ENCODE results near the gene LDHB.
A peak's percentile ranks its signal among the peaks of the same experiment; 100 is the strongest.
"Not testable (repeated sequence)": the region's sequence is repeated elsewhere in the genome, so short reads cannot be mapped to it uniquely, and the experiment has no call there.

Gene LDHB

GRCh38 chr12:21661396-21662093, 3.9 kb upstream of the LDHB start:
- DNase-seq (ENCODE audit: low spot score), result not testable (repeated sequence)

DNA sequence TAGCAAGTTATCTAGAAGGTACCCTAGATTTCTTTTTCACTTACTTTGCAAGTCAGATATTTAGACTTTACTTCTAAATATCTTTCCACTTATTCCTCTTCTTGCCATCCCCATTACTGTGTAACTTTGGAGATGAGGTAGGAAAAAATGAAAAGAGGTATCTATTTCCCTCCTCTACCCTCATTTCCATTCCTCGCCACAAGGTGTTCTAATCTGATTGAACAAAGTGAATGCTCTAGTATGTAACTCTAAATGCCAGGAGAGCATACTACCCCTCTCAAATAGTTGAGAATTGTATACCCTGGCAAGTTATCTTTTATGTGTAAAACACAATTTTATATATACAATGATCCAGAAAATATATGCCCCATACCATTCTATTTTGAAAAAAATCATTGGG, 1.7 kb upstream of the LDHB start:
- no peak for DNase-seq (ENCODE audit: low spot score)

DNA sequence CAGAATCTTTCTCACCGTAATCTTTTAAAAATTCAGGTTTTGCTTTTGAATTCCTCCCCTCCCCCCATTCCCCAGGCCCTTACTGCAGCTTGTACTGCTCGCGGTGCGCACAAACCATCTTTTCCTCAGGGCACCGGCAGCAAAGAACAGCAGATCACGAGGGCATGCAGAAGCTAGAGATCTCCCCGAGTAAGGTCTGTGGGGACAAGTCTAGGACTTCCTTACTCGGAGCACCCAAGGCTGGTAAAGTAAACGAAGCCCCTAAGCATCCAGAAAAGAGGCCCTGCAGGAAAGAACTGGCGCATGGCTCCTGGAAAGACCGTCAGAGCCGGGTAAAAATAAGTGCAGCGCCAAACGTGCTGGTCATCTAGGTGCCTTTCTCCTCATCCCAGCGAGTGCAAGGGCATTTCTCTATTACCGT, 727 bp downstream of the LDHB start:
- peak; percentile 73 for DNase-seq (ENCODE audit: low spot score)

DNA sequence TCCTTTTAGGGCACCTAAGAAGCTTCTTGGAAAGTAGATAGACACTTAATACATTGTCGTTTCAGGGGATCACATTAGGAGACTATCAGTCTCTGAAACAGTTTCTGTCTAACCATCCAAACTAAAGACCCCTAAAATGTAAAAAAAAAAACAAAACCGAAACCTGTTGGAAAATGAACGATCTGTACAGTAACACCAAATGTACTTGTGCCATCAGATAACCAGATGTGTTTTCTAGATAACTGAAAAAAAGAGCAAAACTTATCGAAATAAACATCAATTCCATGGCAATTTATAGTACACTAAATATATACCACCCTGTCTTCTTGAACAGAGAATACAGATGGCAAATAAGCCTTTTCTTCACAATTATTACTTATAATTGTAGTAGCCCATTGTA, 2.1 kb downstream of the LDHB start:
- DNase-seq (ENCODE audit: low spot score), result no peak

DNA sequence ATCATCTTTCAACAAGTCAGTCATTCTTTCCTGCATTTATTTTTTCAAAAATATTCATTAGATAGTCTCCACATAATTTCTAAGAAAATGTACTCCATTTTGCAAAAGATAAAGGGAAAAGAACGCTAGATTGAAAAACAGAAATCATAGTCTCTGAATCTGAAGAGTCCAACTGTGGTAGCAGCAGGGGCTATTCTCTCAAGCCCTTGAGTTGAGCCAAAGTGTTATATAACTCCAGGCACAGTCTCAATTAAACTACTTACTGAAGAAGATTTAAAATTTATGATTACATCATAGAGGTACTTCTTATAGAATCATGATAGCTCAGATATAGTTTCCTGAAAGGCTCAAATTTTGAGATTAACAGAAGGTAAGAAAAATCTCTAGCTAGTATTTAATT, 5.8 kb downstream of the LDHB start:
- no peak for DNase-seq (ENCODE audit: low spot score)

DNA sequence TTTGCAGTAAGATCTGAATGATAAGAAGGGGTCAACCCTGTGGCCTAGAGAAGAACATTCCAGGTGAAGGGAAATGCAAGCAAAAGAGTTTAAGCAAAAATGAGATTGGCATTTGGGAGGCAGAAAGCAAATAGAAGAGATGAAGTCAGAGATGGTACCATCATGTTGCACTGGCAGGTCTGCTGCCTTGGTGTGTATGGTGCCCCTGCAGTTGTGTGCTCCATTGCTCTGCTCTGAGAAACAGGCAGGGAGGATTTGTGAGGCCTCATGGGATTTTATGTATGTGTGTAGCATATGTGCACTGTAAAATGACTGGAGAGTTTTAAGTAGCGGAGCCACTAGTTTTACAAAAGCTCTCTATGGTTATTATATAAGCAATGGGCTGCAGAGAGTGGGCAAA, 6.6 kb downstream of the LDHB start:
- DNase-seq (ENCODE audit: low spot score), result no peak

GRCh38 chr12:21649034-21649433, 8.6 kb downstream of the LDHB start:
- no peak for DNase-seq (ENCODE audit: low spot score)

DNA sequence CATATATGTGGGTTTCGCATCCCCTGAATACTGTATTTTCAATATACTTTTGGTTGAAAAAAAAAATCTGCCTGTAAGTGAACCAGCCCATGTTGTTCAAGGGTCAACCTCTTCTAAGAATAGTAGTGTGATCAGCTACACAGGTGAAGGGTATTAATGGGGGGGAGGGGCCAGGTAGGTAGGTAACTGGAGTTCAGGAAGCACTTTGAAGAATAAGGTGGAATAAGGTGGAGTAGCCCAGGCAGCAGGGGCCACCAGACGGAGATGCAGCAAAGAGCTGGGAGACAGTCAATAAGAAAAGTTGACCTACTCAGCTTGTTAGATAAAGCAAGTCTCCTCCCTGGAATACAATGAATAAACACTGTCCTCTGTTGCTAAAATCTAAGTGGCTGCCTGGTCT, 9.3 kb downstream of the LDHB start:
- DNase-seq (ENCODE audit: low spot score), result no peak

- DNase-seq (ENCODE audit: low spot score), result no peak
These were observed 10.5 kb downstream of the LDHB start for GRCh38 chr12:21647179-21647578.

DNA sequence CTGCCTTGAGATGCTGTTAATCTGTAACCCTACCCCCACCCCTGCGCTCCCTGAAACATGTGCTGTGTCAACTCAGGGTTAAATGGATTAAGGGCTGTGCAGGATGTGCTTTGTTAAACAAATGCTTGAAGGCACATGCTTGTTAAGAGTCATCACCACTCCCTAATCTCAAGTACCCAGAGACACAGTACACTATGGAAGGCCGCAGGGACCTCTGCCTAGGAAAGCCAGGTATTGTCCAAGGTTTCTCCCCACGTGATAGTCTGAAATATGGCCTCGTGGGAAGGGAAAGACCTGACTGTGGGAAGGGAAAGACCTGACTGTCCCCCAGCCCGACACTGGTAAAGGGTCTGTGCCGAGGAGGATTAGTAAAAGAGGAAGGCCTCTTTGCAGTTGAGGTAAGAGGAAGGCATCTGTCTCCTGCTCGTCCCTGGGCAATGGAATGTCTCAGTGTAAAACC, 12.6 kb downstream of the LDHB start:
- not testable (repeated sequence) for DNase-seq (ENCODE audit: low spot score)

- no peak for DNase-seq (ENCODE audit: low spot score)
These were observed 13.1 kb downstream of the LDHB start for GRCh38 chr12:21644516-21644915.

- no peak for DNase-seq (ENCODE audit: low spot score)
These were observed 13.9 kb downstream of the LDHB start for GRCh38 chr12:21643758-21644157.

DNA sequence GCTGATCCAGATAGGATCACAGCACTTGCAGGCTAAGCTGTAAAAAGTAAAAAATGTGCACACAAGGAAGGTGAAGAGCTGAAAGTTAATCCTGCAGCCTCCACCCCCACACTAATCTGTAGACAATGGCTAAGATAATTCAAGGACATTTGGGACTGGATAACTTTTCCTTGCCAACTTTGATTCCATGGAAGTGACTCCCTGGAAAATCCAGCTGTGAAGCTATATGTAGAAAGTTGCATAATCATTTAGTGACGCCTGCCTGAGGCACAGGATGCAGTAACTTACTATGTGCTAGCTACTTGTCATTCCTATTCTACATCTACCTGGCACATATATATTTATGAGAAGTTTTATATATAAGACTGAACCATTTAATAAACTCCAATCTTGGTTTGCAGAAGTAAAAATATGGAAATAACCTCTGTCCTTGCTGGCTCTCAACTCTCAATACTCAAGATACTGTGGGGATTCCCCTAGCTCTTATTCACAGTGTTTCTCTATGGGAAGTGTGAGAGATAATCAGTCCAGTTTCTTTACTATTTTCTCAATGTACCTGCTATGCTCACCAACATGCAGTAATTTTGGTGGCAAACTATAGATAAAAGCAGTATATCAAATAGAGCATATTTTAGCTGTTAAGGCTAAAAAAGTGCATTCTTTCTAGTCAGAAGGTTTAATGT, 14.8 kb downstream of the LDHB start:
- no peak for DNase-seq (ENCODE audit: low spot score)

- no peak for DNase-seq (ENCODE audit: low spot score)
These were observed 19.4 kb downstream of the LDHB start for GRCh38 chr12:21638054-21638891.

DNA sequence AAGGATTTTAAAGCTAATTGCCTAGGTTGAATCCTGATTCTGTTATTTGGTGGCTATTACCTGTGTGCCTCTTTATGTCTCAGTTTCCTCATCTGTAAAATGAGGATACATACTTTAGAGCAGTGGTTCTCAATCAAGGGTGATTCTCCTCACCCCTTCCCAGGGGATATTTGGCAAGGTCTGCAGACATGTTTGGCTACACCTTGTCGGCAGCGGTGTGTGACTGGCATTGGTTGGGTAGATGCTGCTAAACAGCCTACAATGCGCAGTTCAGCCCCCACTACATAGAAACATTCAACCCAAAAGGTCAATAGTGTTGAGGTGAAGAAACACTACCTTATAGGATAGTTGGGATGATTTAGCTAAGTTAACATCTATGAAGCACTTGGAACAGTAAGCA, 23.4 kb downstream of the LDHB start:
- no peak for DNase-seq (ENCODE audit: low spot score)

GRCh38 chr12:21631367-21631766, 26.3 kb downstream of the LDHB start:
- DNase-seq (ENCODE audit: low spot score), result no peak

GRCh38 chr12:21627924-21628323, 29.7 kb downstream of the LDHB start:
- no peak for DNase-seq (ENCODE audit: low spot score)

DNA sequence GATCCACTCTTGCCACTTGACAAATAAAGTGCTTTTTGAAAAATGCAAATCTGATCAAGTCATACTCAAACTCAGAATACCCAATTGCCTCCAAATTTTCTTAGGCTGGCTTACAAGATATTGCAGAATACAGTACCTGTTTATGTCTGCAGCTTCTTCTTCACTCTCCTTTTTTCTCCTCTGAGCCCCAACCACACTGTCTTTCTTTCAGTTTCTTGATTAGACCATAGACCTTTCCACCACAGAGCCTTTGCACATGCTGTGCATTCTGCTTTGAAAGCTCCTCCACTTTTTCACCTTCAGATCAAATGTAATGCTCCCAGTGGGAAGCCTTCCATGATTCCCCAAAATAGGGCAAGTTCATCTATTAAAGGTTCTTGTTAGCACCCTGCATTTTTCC, 39.1 kb downstream of the LDHB start:
- no peak for DNase-seq (ENCODE audit: low spot score)

DNA sequence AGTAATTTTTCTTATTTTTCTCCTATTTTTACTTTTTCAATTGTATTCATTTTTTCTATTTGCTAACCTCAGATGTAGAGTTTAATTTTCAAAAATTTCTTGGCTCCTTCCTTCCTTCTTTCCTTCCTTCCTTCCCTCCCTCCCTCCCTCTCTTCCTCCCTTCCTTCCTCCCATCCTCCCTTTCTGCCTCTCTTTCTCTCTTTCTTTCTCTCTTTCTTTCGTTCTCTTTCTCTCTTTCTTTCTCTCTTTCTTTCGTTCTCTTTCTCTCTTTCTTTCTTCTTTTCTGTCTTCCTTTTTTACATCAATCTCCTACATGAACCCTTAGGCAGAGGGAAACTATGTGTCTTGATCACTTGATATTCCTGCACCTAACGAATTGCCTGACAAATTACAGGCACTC, 40.6 kb downstream of the LDHB start:
- DNase-seq (ENCODE audit: low spot score), result no peak

GRCh38 chr12:21615431-21615830, 42.2 kb downstream of the LDHB start:
- DNase-seq (ENCODE audit: low spot score), result no peak

- DNase-seq (ENCODE audit: low spot score), result no peak
These were observed 43.1 kb downstream of the LDHB start for GRCh38 chr12:21614506-21614905.

DNA sequence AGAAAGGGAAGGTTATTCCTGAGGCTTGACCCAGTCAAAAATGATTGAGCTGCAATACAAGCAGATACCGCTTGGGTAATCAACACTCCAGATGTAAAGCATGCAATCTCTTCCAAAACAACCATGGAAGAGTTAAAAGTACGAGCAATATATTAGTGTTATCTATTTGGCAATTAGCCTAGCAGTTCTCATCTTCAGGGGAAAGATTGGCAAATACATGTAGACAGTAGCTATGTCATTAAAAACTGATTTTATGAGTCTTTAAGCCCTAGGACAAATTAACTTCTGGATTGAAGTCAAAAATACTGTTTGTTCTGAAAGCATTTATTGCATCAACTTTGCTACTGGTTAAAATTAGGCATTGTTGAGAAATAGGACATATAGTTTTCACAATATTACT, 43.7 kb downstream of the LDHB start:
- no peak for DNase-seq (ENCODE audit: low spot score)

- DNase-seq (ENCODE audit: low spot score), result no peak
These were observed 49.4 kb downstream of the LDHB start for GRCh38 chr12:21608196-21608595.

All from Ammon's horn (tissue), 1 donor.